ENCODE results near the gene TAS2R10. TPM values are rescaled to one million over a fixed set of nuclear protein-coding genes. Genes with fewer than 3 reads are reported as not detected.
"Not testable (repeated sequence)": the region's sequence is repeated elsewhere in the genome, so short reads cannot be mapped to it uniquely, and the experiment has no call there.

TAS2R10 gene, protein sequence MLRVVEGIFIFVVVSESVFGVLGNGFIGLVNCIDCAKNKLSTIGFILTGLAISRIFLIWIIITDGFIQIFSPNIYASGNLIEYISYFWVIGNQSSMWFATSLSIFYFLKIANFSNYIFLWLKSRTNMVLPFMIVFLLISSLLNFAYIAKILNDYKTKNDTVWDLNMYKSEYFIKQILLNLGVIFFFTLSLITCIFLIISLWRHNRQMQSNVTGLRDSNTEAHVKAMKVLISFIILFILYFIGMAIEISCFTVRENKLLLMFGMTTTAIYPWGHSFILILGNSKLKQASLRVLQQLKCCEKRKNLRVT
- total RNA-seq = 1.1 and 1.3 TPM in 2 replicates

DNA sequence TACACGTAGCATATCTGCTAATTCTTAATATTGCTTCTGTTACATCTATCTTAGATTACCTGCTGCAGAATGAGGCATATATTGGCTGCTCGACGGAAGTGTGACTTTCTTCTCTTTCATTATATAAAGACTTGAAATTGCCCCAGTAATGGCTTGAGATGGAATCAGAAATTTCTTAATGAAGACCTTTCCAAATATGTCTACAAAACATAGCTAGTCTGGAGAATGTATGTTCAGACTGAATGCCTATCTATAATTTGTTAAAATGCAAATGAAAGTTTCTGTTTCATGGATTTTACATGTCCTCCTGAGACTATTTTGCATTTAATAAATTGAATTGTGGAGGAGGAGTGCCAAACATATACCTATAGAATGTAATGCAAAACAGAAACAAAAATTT, at the start of gene TAS2R10:
Gene TAS2R10, minus strand, starts transcription at position 101 of the 400 bp plus-strand sequence. Its CDS starts 89 bp downstream, at position 12.
- intact Hi-C loops (cut with micrococcal nuclease) = no loop called here

DNA sequence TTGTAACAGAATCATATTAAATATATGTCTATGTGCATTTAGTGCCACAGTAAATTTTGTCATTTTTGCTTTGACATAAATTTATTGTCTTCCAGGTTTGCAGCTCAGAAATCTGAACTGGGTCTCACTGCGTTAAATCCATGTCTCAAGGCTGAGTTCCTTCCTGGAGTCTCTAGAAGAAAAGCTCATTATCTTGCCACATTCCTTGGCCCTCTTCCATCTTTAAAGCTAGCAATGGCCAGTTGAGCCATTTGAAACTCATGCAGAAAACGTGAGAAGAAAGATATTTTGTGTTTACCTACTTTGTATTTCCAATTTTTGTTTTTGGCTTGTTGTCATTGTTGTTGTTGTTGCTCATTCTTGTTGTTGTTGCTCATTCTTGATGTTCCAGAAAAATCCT, 47.2 kb upstream of the TAS2R10 start:
- intact Hi-C loops (cut with micrococcal nuclease) = no loop called here

- intact Hi-C loops (cut with micrococcal nuclease) = no loop called here
These were observed 41.2 kb upstream of the TAS2R10 start for GRCh38 chr12:10867381-10867780.

- intact Hi-C loops (cut with micrococcal nuclease) = no loop called here
These were observed 37.5 kb upstream of the TAS2R10 start for GRCh38 chr12:10863512-10864218.

DNA sequence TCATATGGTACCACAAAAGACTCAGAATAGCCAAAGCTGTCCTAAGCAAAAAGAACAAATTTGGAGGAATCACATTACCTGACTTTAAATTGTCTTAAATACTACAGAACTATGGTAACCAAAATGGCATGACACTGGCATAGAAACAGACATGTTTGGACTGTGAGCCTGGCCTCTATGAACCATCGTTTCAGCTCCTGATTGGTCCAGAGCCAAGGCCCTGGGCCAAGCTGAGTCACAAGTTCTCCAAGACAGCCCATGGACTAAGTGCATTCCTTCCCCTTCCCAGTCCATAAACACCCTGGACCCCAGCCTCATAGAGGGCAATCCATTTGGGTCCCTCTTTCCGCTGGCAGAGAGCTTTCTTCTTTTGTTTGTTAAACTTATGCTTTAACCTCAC, 35.2 kb upstream of the TAS2R10 start:
- intact Hi-C loops (cut with micrococcal nuclease) = no loop called here

DNA sequence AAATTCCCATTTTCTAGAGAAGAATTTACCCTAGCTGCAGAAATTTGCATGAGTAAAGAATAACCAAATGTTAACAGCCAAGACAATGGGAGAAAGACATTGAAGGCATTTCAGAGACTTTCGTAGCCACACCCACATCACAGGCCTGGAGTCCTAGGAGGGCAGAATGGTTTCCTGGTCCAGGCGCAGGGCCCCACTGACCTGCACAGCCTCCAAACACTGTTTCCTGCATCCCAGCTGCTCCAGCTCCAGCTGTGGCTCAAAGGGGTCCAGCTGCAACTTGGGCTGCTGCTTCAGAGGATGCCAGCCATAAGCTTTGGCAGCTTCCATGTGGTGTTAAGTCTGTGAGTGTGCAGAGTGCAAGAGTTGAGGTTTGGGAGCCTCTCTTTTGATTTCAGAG, 29.6 kb upstream of the TAS2R10 start:
- intact Hi-C loops (cut with micrococcal nuclease) = no loop called here

DNA sequence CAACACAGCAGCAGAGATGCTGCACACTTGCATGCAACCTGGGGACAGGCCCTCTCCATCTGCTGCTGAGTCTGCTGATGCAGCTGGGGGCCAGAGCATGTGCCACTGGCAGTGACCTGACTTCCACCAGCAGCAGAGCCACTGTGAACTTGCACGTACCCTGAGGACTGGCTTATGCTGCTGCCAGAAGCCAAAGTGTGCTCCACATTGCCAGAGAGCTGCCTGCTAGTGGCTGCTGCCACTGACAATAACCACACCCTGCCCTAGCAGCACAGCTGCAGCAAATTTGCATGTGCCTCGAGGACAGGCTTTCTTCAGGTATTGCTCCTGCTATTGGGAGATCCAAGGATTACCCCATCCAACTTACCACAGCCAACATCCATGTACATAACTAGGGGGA, 27.6 kb upstream of the TAS2R10 start:
- intact Hi-C loops (cut with micrococcal nuclease) = no loop called here

GRCh38 chr12:10851243-10851858, 25.2 kb upstream of the TAS2R10 start:
- intact Hi-C loops (cut with micrococcal nuclease) = no loop called here

DNA sequence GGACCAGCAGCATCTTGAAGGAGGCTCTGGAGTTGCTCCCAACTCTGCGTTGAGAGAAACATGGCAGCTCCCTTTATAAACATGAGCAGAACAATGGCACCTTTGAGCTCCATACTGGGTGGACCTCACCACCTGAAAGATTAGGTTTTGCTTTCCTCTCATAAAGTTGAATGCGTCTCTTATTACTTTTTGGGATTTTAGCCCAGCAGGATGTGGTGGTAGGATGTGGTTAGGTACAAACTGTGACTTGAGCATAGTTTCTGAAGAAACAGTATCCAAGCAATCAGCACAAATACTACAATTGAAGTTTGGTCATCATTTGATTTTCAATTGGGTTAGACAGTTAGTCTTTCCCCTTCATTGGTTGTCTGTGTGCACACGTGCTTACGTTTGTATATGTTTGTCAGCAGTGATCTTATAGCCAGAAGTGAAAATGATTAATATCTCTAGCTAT, 23.3 kb upstream of the TAS2R10 start, which contains the start of gene PRR4:
Gene PRR4, minus strand, starts transcription at position 51 of the 454 bp plus-strand sequence. Its CDS starts 38 bp downstream, at position 13.
- intact Hi-C loops (cut with micrococcal nuclease) = loop anchor here (1.0 to 2.0 kb wide), 2 partner anchors 133 to 321 kb away; partner anchors contain the start of gene SMIM10L1

- intact Hi-C loops (cut with micrococcal nuclease) = loop anchor here (2.0 kb wide), 1 partner anchor 323 kb away; the partner anchor contains the start of gene SMIM10L1
These were observed 21.6 kb upstream of the TAS2R10 start for GRCh38 chr12:10847744-10848143.

DNA sequence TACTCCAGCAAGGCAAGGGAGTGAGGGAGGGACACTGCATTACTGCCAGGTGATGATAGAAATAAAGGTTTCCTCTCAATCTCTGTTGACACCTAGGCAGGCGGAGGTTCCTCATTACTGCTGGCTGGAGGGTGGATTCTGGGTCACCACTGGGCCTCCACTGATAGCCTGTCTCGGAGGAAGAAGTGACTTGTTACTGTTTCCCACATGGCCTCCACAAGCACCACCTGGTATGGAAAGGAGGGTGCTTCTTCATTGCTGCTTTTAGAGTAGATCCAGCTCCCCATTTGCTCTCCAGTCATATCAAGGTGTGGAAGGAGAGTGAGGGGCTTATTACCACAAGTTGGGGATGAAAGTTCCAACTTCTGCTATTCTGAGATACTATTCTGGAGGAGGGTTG, 16.7 kb upstream of the TAS2R10 start:
- intact Hi-C loops (cut with micrococcal nuclease) = no loop called here

DNA sequence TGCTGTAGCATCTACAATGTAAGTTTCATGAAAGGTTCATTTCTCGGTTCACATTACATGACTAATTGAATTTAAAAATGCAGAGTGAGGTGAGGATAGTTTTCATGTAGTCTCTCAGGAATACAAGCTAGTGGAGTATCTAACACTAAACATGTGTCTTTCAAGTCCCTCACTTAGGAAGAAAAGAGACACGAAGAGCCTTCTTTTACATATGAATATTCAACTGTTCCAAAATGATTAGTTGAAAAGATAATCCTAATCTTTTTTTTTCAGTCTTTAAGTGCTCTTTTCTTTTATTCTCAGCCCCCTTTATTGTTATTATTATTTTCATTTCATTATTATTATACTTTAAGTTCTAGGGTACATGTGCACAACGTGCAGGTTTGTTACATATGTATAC, 12.3 kb upstream of the TAS2R10 start:
- intact Hi-C loops (cut with micrococcal nuclease) = no loop called here

DNA sequence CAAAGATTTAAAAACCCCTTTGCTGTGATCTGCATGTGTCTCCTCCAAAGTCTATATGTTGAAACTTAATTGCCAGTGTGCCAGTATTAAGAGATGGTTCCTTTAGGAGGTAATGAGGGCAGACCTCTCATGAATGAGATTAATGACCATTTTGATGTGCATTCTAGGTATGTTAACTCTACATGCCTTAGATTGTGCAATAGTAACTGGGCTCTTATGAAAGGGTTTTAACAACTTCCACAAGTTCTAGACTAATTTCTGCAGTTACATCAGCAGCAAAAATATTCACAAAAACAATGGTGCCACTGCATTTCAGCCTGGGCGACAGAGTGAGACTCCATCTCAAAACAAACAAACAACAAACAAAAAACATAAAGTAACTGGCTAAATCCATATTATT, 3.8 kb upstream of the TAS2R10 start:
- intact Hi-C loops (cut with micrococcal nuclease) = no loop called here

DNA sequence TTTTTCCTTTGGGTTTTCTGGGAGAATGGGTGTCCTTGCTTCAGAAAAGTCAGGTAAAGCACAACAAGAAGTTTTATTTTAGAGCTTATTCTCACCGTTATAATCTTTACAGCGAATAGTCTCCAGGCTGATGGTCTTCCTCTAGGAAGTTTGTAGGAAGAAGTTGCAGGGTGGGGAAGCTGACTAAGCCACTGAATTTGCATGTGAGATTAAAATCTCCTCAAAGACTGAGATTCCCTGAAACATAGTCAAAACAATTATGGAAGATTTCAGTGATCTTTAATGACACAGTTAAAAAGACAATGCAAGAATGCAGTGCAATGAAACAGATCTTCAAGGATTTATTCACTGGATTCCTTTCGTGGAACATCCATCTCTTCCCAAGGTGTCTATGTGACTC, 1.2 kb downstream of the TAS2R10 start:
- intact Hi-C loops (cut with micrococcal nuclease) = no loop called here

- intact Hi-C loops (cut with micrococcal nuclease) = no loop called here
These were observed 14.1 kb downstream of the TAS2R10 start for GRCh38 chr12:10811883-10812536.

DNA sequence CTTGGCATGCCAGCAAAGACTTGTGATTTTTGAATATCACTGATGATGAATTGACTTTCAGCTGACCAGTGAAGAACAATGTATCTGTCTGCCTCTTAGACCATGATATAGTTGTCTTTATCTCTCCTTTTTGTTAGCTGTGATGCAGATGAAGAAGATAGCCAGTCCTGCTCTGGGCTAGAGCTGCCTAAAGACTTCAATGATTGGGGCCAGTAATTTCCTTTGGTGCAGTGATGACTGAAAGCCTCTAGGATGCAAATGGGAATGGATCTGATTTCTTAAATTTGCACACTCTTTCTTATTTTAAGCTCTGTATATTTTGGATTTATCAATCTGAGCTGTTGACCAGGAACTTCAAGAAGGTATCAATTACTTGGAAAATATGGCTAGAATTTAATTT, 16.1 kb downstream of the TAS2R10 start, which contains the start of gene TAS2R9:
Gene TAS2R9, minus strand, starts transcription at position 101 of the 400 bp plus-strand sequence. Its CDS starts 93 bp downstream, at position 8.
- intact Hi-C loops (cut with micrococcal nuclease) = no loop called here

DNA sequence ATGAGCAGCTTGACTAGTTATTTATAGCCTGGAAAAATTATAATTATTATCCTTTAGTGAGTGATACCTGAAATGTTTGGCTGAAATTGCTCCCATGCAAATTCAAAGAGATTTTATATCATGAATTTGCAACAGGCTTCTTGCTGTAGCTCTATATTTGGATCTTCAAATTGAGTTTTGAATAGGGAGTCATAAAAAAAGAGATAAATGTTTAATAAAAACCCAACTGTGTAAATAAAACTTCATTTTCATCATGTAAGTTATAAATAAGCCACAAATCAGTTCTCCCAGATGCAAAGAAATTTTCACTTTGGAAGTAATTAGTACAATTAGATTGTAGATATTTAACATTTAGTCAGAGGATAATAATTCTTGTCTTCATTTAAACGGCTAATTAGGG, 19.0 kb downstream of the TAS2R10 start, which contains the start of gene TAS2R8:
Gene TAS2R8, minus strand, starts transcription at position 101 of the 400 bp plus-strand sequence. CDS start 306 bp downstream, outside the sequence.
- intact Hi-C loops (cut with micrococcal nuclease) = no loop called here

DNA sequence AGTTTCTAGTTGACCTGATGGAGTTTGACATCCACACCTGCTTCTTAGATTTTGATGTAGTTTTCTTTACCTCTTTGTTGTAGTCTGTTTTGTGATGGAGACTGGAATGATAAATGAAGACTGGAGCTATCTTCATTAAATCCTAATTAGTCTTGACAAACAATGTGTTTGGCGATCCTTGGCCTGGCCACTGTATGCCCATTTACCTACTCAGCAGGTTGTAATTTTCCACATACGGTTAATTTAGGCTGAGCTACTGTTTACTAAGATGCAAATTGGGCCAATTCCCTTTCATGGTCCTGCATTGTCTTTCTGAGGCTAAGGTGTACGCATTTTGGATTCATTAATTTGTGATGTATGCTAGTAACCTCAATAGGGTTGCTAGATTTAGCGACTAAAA, 23.6 kb downstream of the TAS2R10 start, which contains the start of gene TAS2R7:
Gene TAS2R7, minus strand, starts transcription at position 41 of the 400 bp plus-strand sequence. CDS start 57 bp downstream, outside the sequence.
- intact Hi-C loops (cut with micrococcal nuclease) = no loop called here

- intact Hi-C loops (cut with micrococcal nuclease) = no loop called here
These were observed 24.4 kb downstream of the TAS2R10 start for GRCh38 chr12:10801741-10802140.

- intact Hi-C loops (cut with micrococcal nuclease) = no loop called here
These were observed 31.9 kb downstream of the TAS2R10 start for GRCh38 chr12:10794222-10794621.

DNA sequence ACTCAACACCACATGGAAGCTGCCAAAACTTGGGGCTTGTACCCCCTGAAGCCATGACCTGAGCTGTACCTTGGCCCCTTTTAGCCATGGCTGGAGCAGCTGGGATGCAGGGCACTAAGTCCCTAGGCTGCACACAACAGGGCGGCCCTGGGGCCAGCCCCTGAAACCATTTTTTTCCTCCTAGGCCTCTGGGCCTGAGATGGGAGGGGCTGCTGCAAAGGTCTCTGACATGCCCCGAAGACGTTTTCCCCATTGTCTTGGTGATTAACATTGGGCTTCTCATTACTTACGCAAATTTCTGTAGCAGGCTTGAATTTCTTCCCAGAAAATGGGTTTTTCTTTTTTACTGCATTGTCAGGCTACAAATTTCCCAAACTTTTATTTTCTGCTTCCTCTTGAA, 34.4 kb downstream of the TAS2R10 start:
- intact Hi-C loops (cut with micrococcal nuclease) = not testable (repeated sequence)
